OCI-LY7 (cell line): ENCODE data around the gene WNK4. TPM values are rescaled to one million over a fixed set of nuclear protein-coding genes. Genes with fewer than 3 reads are reported as not detected.

Experiments
- BruUV-seq: library from RNA; stranded (reverse); fragments of 400-500 nt; replicated peaks from 2 replicates; lab custom pipeline; 2021; lab: Mats Ljungman, UMichigan
- CTCF ChIA-PET: fragments of 300-600 bp; sonication (Branson Sonifier 250); formaldehyde crosslinking; loops from one replicate; lab custom pipeline; 2022; ENCODE audit warnings: antibody characterized with exemption; ENCODE audit not compliant: unreplicated experiment; lab: Charles Lee
- POLR2A ChIA-PET: fragments of 300-600 bp; sonication (Branson Sonifier 250); formaldehyde crosslinking; loops from one replicate; lab custom pipeline; 2022; ENCODE audit warnings: antibody characterized with exemption; lab: Charles Lee
- DNase-seq: peaks from one replicate; pipeline ENCODE4 v3.0.0-alpha.2; 2015; ENCODE audit warnings: low spot score
- H2AFZ ChIP-seq: fragments of 200-600 bp; sonication (generic), shearing (Covaris generic); 2 replicates; pipeline ENCODE4 v1.6.1; 2014; ENCODE audit warnings: mild to moderate bottlenecking, antibody characterized with exemption, low read length, moderate library complexity
- H3K27ac ChIP-seq: fragments of 200-600 bp; sonication (generic); 2 replicates; pipeline ENCODE4 v1.5.1; 2014; ENCODE audit warnings: mixed run types, low read depth, mild to moderate bottlenecking, moderate library complexity, low read length, inconsistent platforms; ENCODE audit not compliant: poor library complexity, severe bottlenecking
- H3K36me3 ChIP-seq: fragments of 200-600 bp; sonication (generic); 2 replicates; pipeline ENCODE4 v1.6.1; 2014; ENCODE audit warnings: mild to moderate bottlenecking, antibody characterized with exemption, low read length, moderate library complexity, mixed read lengths; ENCODE audit not compliant: insufficient read depth
- H3K4me1 ChIP-seq: fragments of 200-600 bp; sonication (generic); 2 replicates; pipeline ENCODE4 v1.5.1; 2014; ENCODE audit warnings: mild to moderate bottlenecking, low read length; ENCODE audit not compliant: insufficient read depth, poor library complexity, severe bottlenecking
- H3K4me2 ChIP-seq: fragments of 200-600 bp; sonication (generic); 2 replicates; pipeline ENCODE4 v1.6.1; 2014; ENCODE audit warnings: mild to moderate bottlenecking, low read length
- H3K4me3 ChIP-seq: fragments of 200-600 bp; sonication (generic); 2 replicates; pipeline ENCODE4 v1.5.1; 2014; ENCODE audit warnings: mild to moderate bottlenecking, low read depth, low read length; ENCODE audit not compliant: poor library complexity, severe bottlenecking
- H3K79me2 ChIP-seq: fragments of 200-600 bp; sonication (generic); 2 replicates; pipeline ENCODE4 v1.6.1; 2016; ENCODE audit warnings: low read depth, mild to moderate bottlenecking, low read length, moderate library complexity, mixed read lengths; ENCODE audit not compliant: insufficient read depth
- H3K9me2 ChIP-seq: fragments of 200-600 bp; sonication (generic); 2 replicates; pipeline ENCODE4 v1.6.1; 2016; ENCODE audit warnings: mild to moderate bottlenecking, low read length, mixed read lengths; ENCODE audit not compliant: insufficient read depth
- H3K9me3 ChIP-seq: fragments of 200-600 bp; sonication (generic); 2 replicates; pipeline ENCODE4 v1.6.1; 2014; ENCODE audit warnings: mild to moderate bottlenecking, mixed run types, low read length, mixed read lengths
- H4K20me1 ChIP-seq: fragments of 200-600 bp; sonication (generic); 2 replicates; pipeline ENCODE4 v1.6.1; 2014; ENCODE audit warnings: mild to moderate bottlenecking, antibody characterized with exemption, low read length, moderate library complexity, mixed read lengths; ENCODE audit not compliant: insufficient read depth
- CTCF ChIP-seq: fragments of 200-600 bp; sonication (generic); conservative IDR thresholded peaks from 2 replicates; pipeline ENCODE4 v1.5.1; 2014; ENCODE audit warnings: mild to moderate bottlenecking, antibody characterized with exemption, low read length, moderate library complexity, mixed read lengths
- EZH2phosphoT487 ChIP-seq: fragments of 200-600 bp; sonication (generic); IDR thresholded peaks from 2 replicates; pipeline ENCODE4 v1.6.1; 2018; ENCODE audit warnings: low read depth, borderline replicate concordance, mild to moderate bottlenecking, mixed run types, antibody characterized with exemption, low read length, moderate library complexity, mixed read lengths
- intact Hi-C: fragments of 100-400 bp; cut with micrococcal nuclease; formaldehyde crosslinking; loops from one replicate; pipeline ENCODE4 v1.10.0; 2022; ENCODE audit not compliant: unreplicated experiment
- total RNA-seq, 2 experiments: library from RNA; depleted of rRNA in 1 of 2; stranded (reverse); fragments of >200 nt in 1 of 2; shearing (Covaris generic) in 1 of 2; gene quantifications; 2 replicates each; pipeline ENCODE4 v1.2.3, GENCODE V29; 2014 to 2022

Gene WNK4
- total RNA-seq, 2 experiments from 2014 or later = 2.4 to 8.3 TPM

GRCh38 chr17:42792545-42792944, 12.1 kb downstream of the WNK4 start:
- BruUV-seq = no TSS peak
- Histone ChIP-seq H3K27ac (no peak overlapping the region), H3K4me3 (no peak overlapping the region), H3K79me2 (no peaks in the 10 kb centered on the region), H3K36me3 (no peaks in the 10 kb centered on the region), H3K9me3 (no peaks in the 10 kb centered on the region), H4K20me1 (no peaks in the 10 kb centered on the region), H3K9me2 (no peaks in the 10 kb centered on the region), H3K4me1 (no peaks in the 10 kb centered on the region), H2AFZ (no peak overlapping the region), H3K4me2 (no peak overlapping the region)
- DNase-seq = no peak
- POLR2A ChIA-PET = no interaction called here
- TF ChIP-seq EZH2phosphoT487 (no peak), CTCF (no peak)
- CTCF ChIA-PET = no interaction called here
- intact Hi-C loops = no loop called here

GRCh38 chr17:42795061-42795460, 14.7 kb downstream of the WNK4 start:
- no peak for TF ChIP-seq EZH2phosphoT487
- no peak for TF ChIP-seq CTCF
- H3K4me2 ChIP-seq = no peak overlapping the region
- ChIA-PET CTCF (no interaction called here), POLR2A (no interaction called here)
- H3K4me3 ChIP-seq = no peak overlapping the region
- H3K9me2 ChIP-seq = no peaks in the 10 kb centered on the region
- no peaks in the 10 kb centered on the region for H4K20me1 ChIP-seq
- H3K79me2 ChIP-seq = no peaks in the 10 kb centered on the region
- DNase-seq = no peak
- no TSS peak for BruUV-seq
- intact Hi-C loops = no loop called here
- H3K36me3 ChIP-seq = no peaks in the 10 kb centered on the region
- no peaks in the 10 kb centered on the region for H3K4me1 ChIP-seq
- no peak overlapping the region for H3K27ac ChIP-seq
- H2AFZ ChIP-seq = no peak overlapping the region
- H3K9me3 ChIP-seq = no peaks in the 10 kb centered on the region

- Histone ChIP-seq H3K27ac (no peak overlapping the region), H3K36me3 (no peaks in the 10 kb centered on the region), H2AFZ (no peak overlapping the region), H3K79me2 (no peaks in the 10 kb centered on the region), H3K9me3 (no peaks in the 10 kb centered on the region), H3K4me2 (no peak overlapping the region), H3K9me2 (no peaks in the 10 kb centered on the region), H3K4me1 (no peaks in the 10 kb centered on the region), H3K4me3 (no peak overlapping the region), H4K20me1 (no peaks in the 10 kb centered on the region)
- TF ChIP-seq CTCF (no peak), EZH2phosphoT487 (no peak)
- no TSS peak for BruUV-seq
- intact Hi-C loops = no loop called here
- ChIA-PET POLR2A (no interaction called here), CTCF (no interaction called here)
- no peak for DNase-seq
These were observed 15.1 kb downstream of the WNK4 start for GRCh38 chr17:42795465-42795864.
